NCI-H748 (cell line): ENCODE data around the gene ACP4.
"Not testable (repeated sequence)": the region's sequence is repeated elsewhere in the genome, so short reads cannot be mapped to it uniquely, and the experiment has no call there.

Experiments used
- DNase-seq: peaks from one replicate; lab custom pipeline; 2025; ENCODE audit not compliant: unreplicated experiment; lab: John Stamatoyannopoulos, UW

Gene ACP4

GRCh38 chr19:50796634-50797428 is 6.6 kb downstream of the ACP4 start:
- no peak for DNase-seq

- no peak for DNase-seq
Measured at GRCh38 chr19:50797429-50797780, 7.2 kb downstream of the ACP4 start.

GRCh38 chr19:50797781-50798658 is 7.8 kb downstream of the ACP4 start:
- no peak for DNase-seq

- no peak for DNase-seq
Measured at GRCh38 chr19:50798659-50799546, 8.7 kb downstream of the ACP4 start.

GRCh38 chr19:50799547-50799851 is 9.3 kb downstream of the ACP4 start:
- no peak for DNase-seq

GRCh38 chr19:50801107-50801506 is 10.9 kb downstream of the ACP4 start:
- no peak for DNase-seq

- DNase-seq: peak; percentile 84
Measured at GRCh38 chr19:50803633-50804419, 13.6 kb downstream of the ACP4 start.

- peak; percentile 100 for DNase-seq
Measured at GRCh38 chr19:50804420-50805272, 14.4 kb downstream of the ACP4 start.

GRCh38 chr19:50808856-50809255 is 18.6 kb downstream of the ACP4 start:
- no peak for DNase-seq

- DNase-seq: not testable (repeated sequence)
Measured at GRCh38 chr19:50811622-50812238, 21.5 kb downstream of the ACP4 start.

GRCh38 chr19:50812474-50812873 is 22.3 kb downstream of the ACP4 start:
- no peak for DNase-seq

GRCh38 chr19:50814883-50815282 is 24.7 kb downstream of the ACP4 start:
- DNase-seq: no peak

GRCh38 chr19:50815439-50815838 is 25.2 kb downstream of the ACP4 start:
- no peak for DNase-seq

GRCh38 chr19:50817941-50818858 is 28.0 kb downstream of the ACP4 start:
- DNase-seq: peak; percentile 95

- DNase-seq: peak; percentile 72
Measured at GRCh38 chr19:50818859-50819472, 28.8 kb downstream of the ACP4 start.

- DNase-seq: no peak
Measured at GRCh38 chr19:50819636-50820035, 29.4 kb downstream of the ACP4 start.

GRCh38 chr19:50820086-50820485 is 29.9 kb downstream of the ACP4 start:
- DNase-seq: peak; percentile 31
